Keratinocyte (primary cell): ENCODE data around the gene CPED1.

Experiments used
- EZH2 ChIP-seq: IDR thresholded peaks from one replicate; pipeline ENCODE4 v1.6.1; 2012; ENCODE audit warnings: inconsistent platforms, mild to moderate bottlenecking, low read length, moderate library complexity
- TF ChIP-seq, protein P1 (sequence below), 3 experiments: IDR thresholded peaks in 1 of 3; conservative IDR thresholded peaks in 1 of 3; optimal IDR thresholded peaks in 1 of 3; 2 replicates in 2 of 3; 3 replicates in 1 of 3; pipeline versions ENCODE3 to v1.5.1; 2011; ENCODE audit warnings: low read length in 3 of 3, mild to moderate bottlenecking in 3 of 3, moderate library complexity in 2 of 3, control low read depth in 1 of 3, inconsistent platforms in 1 of 3; ENCODE audit not compliant: insufficient read depth in 2 of 3; ENCODE audit errors: extremely low read depth in 1 of 3

DNA sequence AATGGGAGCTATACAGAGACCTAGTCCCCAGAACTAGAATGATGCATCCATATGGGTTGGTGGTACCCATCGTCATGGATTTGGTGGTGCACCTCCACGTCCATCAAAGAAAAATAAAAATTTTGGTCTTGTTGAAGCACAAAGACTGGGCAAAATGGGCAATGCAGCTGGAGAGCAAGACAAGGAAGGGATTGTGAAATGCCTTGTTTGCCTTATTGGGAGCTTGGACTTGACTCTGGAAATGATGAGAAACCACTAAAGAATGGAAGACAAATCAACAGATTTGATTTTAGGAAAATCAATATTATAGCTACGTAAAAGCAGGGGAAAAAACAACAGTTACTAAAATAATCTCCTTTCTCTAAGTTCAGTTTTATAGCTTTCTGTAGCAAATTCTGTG is 150.9 kb downstream of the CPED1 start:
- TF ChIP-seq, protein P1, sequence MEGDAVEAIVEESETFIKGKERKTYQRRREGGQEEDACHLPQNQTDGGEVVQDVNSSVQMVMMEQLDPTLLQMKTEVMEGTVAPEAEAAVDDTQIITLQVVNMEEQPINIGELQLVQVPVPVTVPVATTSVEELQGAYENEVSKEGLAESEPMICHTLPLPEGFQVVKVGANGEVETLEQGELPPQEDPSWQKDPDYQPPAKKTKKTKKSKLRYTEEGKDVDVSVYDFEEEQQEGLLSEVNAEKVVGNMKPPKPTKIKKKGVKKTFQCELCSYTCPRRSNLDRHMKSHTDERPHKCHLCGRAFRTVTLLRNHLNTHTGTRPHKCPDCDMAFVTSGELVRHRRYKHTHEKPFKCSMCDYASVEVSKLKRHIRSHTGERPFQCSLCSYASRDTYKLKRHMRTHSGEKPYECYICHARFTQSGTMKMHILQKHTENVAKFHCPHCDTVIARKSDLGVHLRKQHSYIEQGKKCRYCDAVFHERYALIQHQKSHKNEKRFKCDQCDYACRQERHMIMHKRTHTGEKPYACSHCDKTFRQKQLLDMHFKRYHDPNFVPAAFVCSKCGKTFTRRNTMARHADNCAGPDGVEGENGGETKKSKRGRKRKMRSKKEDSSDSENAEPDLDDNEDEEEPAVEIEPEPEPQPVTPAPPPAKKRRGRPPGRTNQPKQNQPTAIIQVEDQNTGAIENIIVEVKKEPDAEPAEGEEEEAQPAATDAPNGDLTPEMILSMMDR (optimal IDR thresholded peaks at IDR 0.05 in 1 of 3, IDR thresholded peaks at IDR 0.05 in 1 of 3, conservative IDR thresholded peaks at IDR 0.05 in 1 of 3; ENCODE audit: extremely low read depth in 1 of 3, insufficient read depth in 2 of 3, low read length in 3 of 3), result no peak
- TF ChIP-seq EZH2, result no peak
